HCT116 (cell line): ENCODE measurements around the gene SMPX. TPM values are rescaled to one million over a fixed set of nuclear protein-coding genes. Genes with fewer than 3 reads are reported as not detected.

Experiments
- ATAC-seq: fragments of 200-7000 bp; cut with Tn5 transposase; 2 replicates; pipeline ENCODE4 v1.9.1; 2020; ENCODE audit warnings: mild to moderate bottlenecking, moderate library complexity
- BruUV-seq: library from RNA; stranded (reverse); fragments of 400-500 nt; replicated peaks from 2 replicates; lab custom pipeline; 2021; lab: Mats Ljungman, UMichigan
- CTCF ChIA-PET: fragments of 300-600 bp; sonication (Branson Sonifier 250); formaldehyde crosslinking; loops from one replicate; lab custom pipeline; 2021; ENCODE audit warnings: antibody characterized with exemption; lab: Charles Lee
- POLR2A ChIA-PET: fragments of 300-600, 350-600 bp; sonication (Branson Sonifier 250); formaldehyde crosslinking; loops from one replicate; lab custom pipeline; 2021; ENCODE audit warnings: antibody characterized with exemption; lab: Charles Lee
- RAD21 ChIA-PET, 2 experiments: fragments of 300-600 bp; sonication (Branson Sonifier 250); formaldehyde crosslinking; loops; one replicate each; lab custom pipeline; 2023; ENCODE audit warnings: low total read pairs in 2 of 2; ENCODE audit not compliant: uncharacterized antibody in 2 of 2, unreplicated experiment in 2 of 2, low non-redundant PET in 1 of 2; lab: Charles Lee
- DNase-seq: peaks from one replicate; pipeline ENCODE4 v3.0.0-alpha.2; 2010; ENCODE audit warnings: low read depth, low spot score
- H2AFZ ChIP-seq: fragments of 200-600 bp; shearing (Covaris generic), sonication (generic); 2 replicates; pipeline ENCODE4 v1.6.1; 2017; ENCODE audit warnings: low read depth, mixed run types, mixed read lengths, antibody characterized with exemption, low read length; ENCODE audit not compliant: poor library complexity, severe bottlenecking
- H3K27ac ChIP-seq: 2 replicates; pipeline ENCODE4 v1.5.1; 2012; ENCODE audit warnings: low read depth, low read length
- H3K27me3 ChIP-seq: fragments of 200-600 bp; sonication (generic); 2 replicates; pipeline ENCODE4 v1.6.1; 2016; ENCODE audit warnings: mixed run types, low read length, mixed read lengths; ENCODE audit not compliant: insufficient read depth
- H3K36me3 ChIP-seq, 2 experiments: fragments of 200-500 bp in 1 of 2; fragments of 200-600 bp in 1 of 2; sonication (Bioruptor generic) in 1 of 2; sonication (generic) in 1 of 2; 2 replicates each; pipeline versions ENCODE4 v1.5.1 to v1.6.1; 2014 to 2016; ENCODE audit warnings: low read length in 2 of 2, inconsistent platforms in 1 of 2, mixed read lengths in 1 of 2, mixed run types in 1 of 2; ENCODE audit not compliant: insufficient read depth in 2 of 2, control insufficient read depth in 1 of 2
- H3K4me1 ChIP-seq, 2 experiments: fragments of 200-600 bp in 1 of 2; sonication (generic) in 1 of 2; 2 replicates each; pipeline versions ENCODE4 v1.5.1 to v1.6.1; 2012 to 2017; ENCODE audit warnings: low read length in 2 of 2, inconsistent platforms in 1 of 2, mild to moderate bottlenecking in 1 of 2, mixed read lengths in 1 of 2, mixed run types in 1 of 2, moderate library complexity in 1 of 2; ENCODE audit not compliant: insufficient read depth in 2 of 2, control insufficient read depth in 1 of 2
- H3K4me2 ChIP-seq: fragments of 200-600 bp; sonication (generic); 2 replicates; pipeline ENCODE4 v1.6.1; 2017; ENCODE audit warnings: mixed run types, low read length, mixed read lengths
- H3K4me3 ChIP-seq, 2 experiments: fragments of 200-600 bp in 1 of 2; sonication (generic) in 1 of 2; replicated peaks in 1 of 2; 2 replicates each; pipeline ENCODE4 v1.5.1; 2011 to 2016; ENCODE audit warnings: low read length in 2 of 2, control low read depth in 1 of 2, low read depth in 1 of 2, mild to moderate bottlenecking in 1 of 2, mixed read lengths in 1 of 2, mixed run types in 1 of 2
- H3K79me2 ChIP-seq: fragments of 200-600 bp; sonication (generic); 2 replicates; pipeline ENCODE4 v1.6.1; 2017; ENCODE audit warnings: mild to moderate bottlenecking, mixed run types, low read length, moderate library complexity, mixed read lengths; ENCODE audit not compliant: insufficient read depth
- H3K9ac ChIP-seq: fragments of 200-600 bp; sonication (generic); 2 replicates; pipeline ENCODE4 v1.6.1; 2016; ENCODE audit warnings: low read length, mixed read lengths
- H3K9me2 ChIP-seq: fragments of 200-600 bp; sonication (generic), shearing (Covaris generic); 2 replicates; pipeline ENCODE4 v1.6.1; 2017; ENCODE audit warnings: mixed run types, mild to moderate bottlenecking, moderate library complexity; ENCODE audit not compliant: insufficient read depth
- H3K9me3 ChIP-seq, 2 experiments: fragments of 200-500 bp in 1 of 2; fragments of 200-600 bp in 1 of 2; sonication (Bioruptor generic) in 1 of 2; sonication (generic) in 1 of 2; 2 replicates each; pipeline ENCODE4 v1.6.1; 2014 to 2017; ENCODE audit warnings: low read length in 2 of 2, mixed read lengths in 2 of 2, inconsistent platforms in 1 of 2, low read depth in 1 of 2, mild to moderate bottlenecking in 1 of 2, mixed run types in 1 of 2, moderate library complexity in 1 of 2; ENCODE audit not compliant: control insufficient read depth in 1 of 2, insufficient read depth in 1 of 2
- H4K20me1 ChIP-seq: fragments of 200-600 bp; sonication (generic), shearing (Covaris generic); 2 replicates; pipeline ENCODE4 v1.6.1; 2017; ENCODE audit warnings: mixed run types, mild to moderate bottlenecking, moderate library complexity; ENCODE audit not compliant: insufficient read depth
- CBX3 ChIP-seq: IDR thresholded peaks from 2 replicates; pipeline ENCODE4 v1.6.1; 2012; ENCODE audit warnings: low read depth
- ELF1 ChIP-seq: IDR thresholded peaks from 2 replicates; pipeline ENCODE4 v1.6.1; 2012; ENCODE audit warnings: low read depth, borderline replicate concordance
- EZH2 ChIP-seq: fragments of 200-600 bp; sonication (generic); IDR thresholded peaks from 2 replicates; pipeline ENCODE4 v1.6.1; 2017; ENCODE audit warnings: antibody characterized with exemption, mixed run types
- EZH2phosphoT487 ChIP-seq: fragments of 200-600 bp; IDR thresholded peaks from 2 replicates; pipeline ENCODE4 v1.6.1; 2018; ENCODE audit warnings: antibody characterized with exemption, borderline replicate concordance
- FOSL1 ChIP-seq: IDR thresholded peaks from 2 replicates; pipeline ENCODE4 v1.6.1; 2012; ENCODE audit warnings: low read depth
- JUND ChIP-seq: IDR thresholded peaks from 2 replicates; pipeline ENCODE4 v1.6.1; 2012
- POLR2A ChIP-seq: IDR thresholded peaks from 2 replicates; pipeline ENCODE4 v1.7.0; 2011; ENCODE audit warnings: borderline replicate concordance; ENCODE audit not compliant: insufficient read depth, insufficient read length; ENCODE audit errors: extremely low read depth
- RAD21 ChIP-seq: IDR thresholded peaks from 2 replicates; pipeline ENCODE4 v1.6.1; 2012; ENCODE audit warnings: low read depth, mild to moderate bottlenecking
- SIN3A ChIP-seq: IDR thresholded peaks from 2 replicates; pipeline ENCODE4 v1.6.1; 2012; ENCODE audit warnings: low read depth
- SP1 ChIP-seq: IDR thresholded peaks from 2 replicates; pipeline ENCODE4 v1.6.1; 2012; ENCODE audit warnings: low read depth
- YY1 ChIP-seq: IDR thresholded peaks from 2 replicates; pipeline ENCODE4 v1.6.1; 2011; ENCODE audit warnings: low read length, low read depth, moderate library complexity, mild to moderate bottlenecking; ENCODE audit not compliant: insufficient replicate concordance; ENCODE audit errors: extremely low read depth
- ZFX ChIP-seq: fragments of 450-650 bp; IDR thresholded peaks from 2 replicates; pipeline ENCODE4 v1.6.1; 2017
- ZNF274 ChIP-seq: fragments of 200-500 bp; sonication (Bioruptor generic); IDR thresholded peaks from 2 replicates; pipeline ENCODE4 v1.6.1; 2014; ENCODE audit warnings: mild to moderate bottlenecking, low read depth, low read length, inconsistent platforms
- intact Hi-C: fragments of 100-400 bp; cut with micrococcal nuclease; formaldehyde crosslinking; loops from 2 replicates; pipeline ENCODE4 v1.10.0; 2022
- total RNA-seq: library from RNA; stranded (reverse); gene quantifications from one replicate; pipeline ENCODE4 v1.2.1, GENCODE V29; 2021; ENCODE audit not compliant: unreplicated experiment

Gene SMPX
- total RNA-seq, 1 experiment from 2014 or later: 0.59 TPM

DNA sequence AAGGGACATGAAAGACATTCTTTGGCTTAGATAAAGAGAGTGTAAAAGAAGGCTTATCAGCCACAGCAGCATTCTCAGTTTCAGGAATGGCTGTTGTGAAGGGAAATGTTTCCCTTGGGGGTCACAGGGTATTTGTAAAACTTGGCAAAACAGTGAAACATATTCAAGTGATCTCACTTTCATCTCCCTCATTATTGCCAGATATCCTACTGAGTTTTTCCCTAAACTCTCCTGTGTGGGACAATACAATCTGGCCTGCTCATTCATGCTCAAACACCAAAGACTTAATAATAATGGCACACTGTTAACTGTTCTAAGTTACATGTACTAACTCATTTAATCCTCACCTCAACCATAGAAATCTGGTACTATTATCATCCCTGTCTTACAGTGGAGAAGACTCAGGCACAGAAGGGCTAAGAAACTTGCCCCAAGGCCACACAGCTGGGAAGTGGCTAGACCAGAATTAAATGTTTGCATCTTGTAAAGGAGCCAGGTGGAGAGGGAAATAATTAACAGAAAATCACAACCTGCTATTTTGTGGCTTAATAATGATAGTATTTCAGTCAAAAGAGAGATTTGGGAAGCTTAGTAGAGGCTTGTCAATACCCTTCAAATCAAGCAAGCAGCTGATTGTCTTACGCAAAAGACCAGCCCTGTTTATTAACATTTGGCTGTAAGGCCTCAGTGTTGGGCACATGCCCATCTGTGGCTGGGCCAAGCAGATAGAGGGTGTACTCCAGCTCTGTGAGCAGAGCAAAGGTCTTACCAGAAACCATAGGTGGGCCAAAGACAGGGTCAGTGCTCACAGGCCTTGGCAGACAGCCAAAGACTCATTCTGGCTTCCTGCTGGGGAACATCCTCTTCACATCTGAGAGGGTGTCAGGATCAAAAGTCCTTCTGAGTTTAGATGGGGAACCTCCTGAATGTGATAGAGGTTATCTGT, 17.3 kb downstream of the SMPX start:
- DNase-seq: no peak
- H3K27ac ChIP-seq: no peak overlapping the region
- no peaks in the 10 kb centered on the region for H3K9me2 ChIP-seq
- H3K27me3 ChIP-seq: no peaks in the 10 kb centered on the region
- H3K4me3 ChIP-seq: no peak overlapping the region
- no peak overlapping the region for H3K9ac ChIP-seq
- ATAC-seq: no peak
- intact Hi-C loops: loop anchor here (1.0 kb wide), 1 partner anchor 37 kb away; no protein-coding TSS in a partner anchor
- RAD21 ChIA-PET: no interaction called here
- H3K79me2 ChIP-seq: no peaks in the 10 kb centered on the region
- H2AFZ ChIP-seq: no peak overlapping the region
- H3K4me2 ChIP-seq: no peak overlapping the region
- no peaks in the 10 kb centered on the region for H3K4me1 ChIP-seq
- TF ChIP-seq EZH2phosphoT487 (no peak), EZH2 (no peak), YY1 (no peak), FOSL1 (no peak), RAD21 (no peak)
- CTCF ChIA-PET: interaction anchor here (1.7 kb wide), 1 partner anchor 1213 kb away, joined by 4 read pairs; no protein-coding TSS in a partner anchor
- no peaks in the 10 kb centered on the region for H3K36me3 ChIP-seq
- no peaks in the 10 kb centered on the region for H3K9me3 ChIP-seq
- BruUV-seq: no TSS peak
- POLR2A ChIA-PET: no interaction called here
- H4K20me1 ChIP-seq: no peaks in the 10 kb centered on the region

DNA sequence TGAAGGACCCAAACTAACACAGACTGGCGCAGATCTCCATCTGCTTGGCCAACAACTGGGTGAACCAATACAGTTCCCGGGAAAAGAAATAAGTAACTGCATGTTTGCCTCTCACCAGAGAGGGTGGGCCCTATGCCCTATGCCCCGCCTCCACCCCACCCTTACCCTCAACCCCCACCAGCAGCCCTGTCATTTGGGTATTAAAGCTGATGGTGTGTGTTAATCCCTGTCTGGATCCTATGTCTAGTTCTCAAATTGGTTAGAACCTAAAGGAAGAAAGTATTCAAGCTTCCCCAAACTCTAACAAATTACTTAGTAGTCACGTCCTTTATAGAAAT, 19.0 kb downstream of the SMPX start:
- Histone ChIP-seq H3K4me3 (no peak overlapping the region), H4K20me1 (no peaks in the 10 kb centered on the region), H3K36me3 (no peaks in the 10 kb centered on the region), H3K27me3 (no peaks in the 10 kb centered on the region), H3K9me2 (no peaks in the 10 kb centered on the region), H3K27ac (no peak overlapping the region), H3K4me2 (no peak overlapping the region), H3K79me2 (no peaks in the 10 kb centered on the region), H2AFZ (no peak overlapping the region), H3K9ac (no peak overlapping the region), H3K4me1 (no peaks in the 10 kb centered on the region), H3K9me3 (no peaks in the 10 kb centered on the region)
- CTCF ChIA-PET: no interaction called here
- BruUV-seq: no TSS peak
- RAD21 ChIA-PET: no interaction called here
- ATAC-seq (no peak), DNase-seq (no peak)
- intact Hi-C loops: no loop called here
- POLR2A ChIA-PET: no interaction called here
- TF ChIP-seq SIN3A: no peak
- no peak for TF ChIP-seq FOSL1
- no peak for TF ChIP-seq ZNF274
- TF ChIP-seq SP1: no peak
- no peak for TF ChIP-seq POLR2A
- no peak for TF ChIP-seq JUND
- TF ChIP-seq CBX3: no peak
- TF ChIP-seq EZH2phosphoT487: no peak
- no peak for TF ChIP-seq ZFX
- no peak for TF ChIP-seq ELF1
- TF ChIP-seq YY1: no peak
